GM20431 (cell line): Measurements from ENCODE around the gene FLNC.

ENCODE experiments used
- in situ Hi-C: fragments of 300-500 bp; cut with MseI, MboI; formaldehyde crosslinking; loops from one replicate; pipeline ENCODE4 v1.15.0; 2020; ENCODE audit warnings: low sequenced_read_pairs; ENCODE audit not compliant: unreplicated experiment

Gene FLNC

GRCh38 chr7:128830231-128831177, at the start of gene FLNC:
FLNC (plus strand) TSS chr7:128830406; CDS start chr7:128830638, 232 bp downstream.
- in situ Hi-C loops: no loop called here

- in situ Hi-C loops: no loop called here
These were observed 49.1 kb upstream of the FLNC start for GRCh38 chr7:128781126-128781525.

GRCh38 chr7:128781851-128782250, 48.4 kb upstream of the FLNC start:
- in situ Hi-C loops: no loop called here

- in situ Hi-C loops: no loop called here
These were observed 46.9 kb upstream of the FLNC start for GRCh38 chr7:128783143-128783861.

GRCh38 chr7:128785738-128786137, 44.5 kb upstream of the FLNC start:
- in situ Hi-C loops: no loop called here

- in situ Hi-C loops: no loop called here
These were observed 41.5 kb upstream of the FLNC start for GRCh38 chr7:128788446-128789412.

- in situ Hi-C loops: no loop called here
These were observed 39.7 kb upstream of the FLNC start for GRCh38 chr7:128790315-128791041.

- in situ Hi-C loops: no loop called here
These were observed 38.9 kb upstream of the FLNC start, which contains the start of gene CCDC136 for GRCh38 chr7:128791121-128791971. CCDC136 (plus strand) TSS chr7:128791968; CDS start chr7:128792412, 444 bp downstream.

GRCh38 chr7:128791972-128792327, 38.3 kb upstream of the FLNC start:
- in situ Hi-C loops: no loop called here

GRCh38 chr7:128792471-128793180, 37.6 kb upstream of the FLNC start:
- in situ Hi-C loops: no loop called here

GRCh38 chr7:128793181-128793547, 37.0 kb upstream of the FLNC start:
- in situ Hi-C loops: no loop called here

- in situ Hi-C loops: no loop called here
These were observed 36.2 kb upstream of the FLNC start for GRCh38 chr7:128794020-128794419.

- in situ Hi-C loops: no loop called here
These were observed 35.8 kb upstream of the FLNC start for GRCh38 chr7:128794436-128794835.

GRCh38 chr7:128795129-128795528, 35.1 kb upstream of the FLNC start:
- in situ Hi-C loops: no loop called here

GRCh38 chr7:128796327-128796726, 33.9 kb upstream of the FLNC start:
- in situ Hi-C loops: no loop called here

GRCh38 chr7:128799451-128799850, 30.8 kb upstream of the FLNC start:
- in situ Hi-C loops: no loop called here

- in situ Hi-C loops: no loop called here
These were observed 29.6 kb upstream of the FLNC start for GRCh38 chr7:128800567-128800966.

GRCh38 chr7:128801003-128801402, 29.2 kb upstream of the FLNC start:
- in situ Hi-C loops: no loop called here
